Keratinocyte (primary cell): ENCODE results near the gene R3HDM1. TPM values are rescaled to one million over a fixed set of nuclear protein-coding genes. Genes with fewer than 3 reads are reported as not detected.

Experiments used
- DNase-seq: peaks from one replicate; pipeline ENCODE4 v3.0.0-alpha.2; 2011; ENCODE audit warnings: low read depth, missing footprints, low spot score
- FAIRE-seq: peaks from 2 replicates; lab custom pipeline; 2011; peaks lifted over from hg19 to GRCh38; lab: Jason Lieb, UNC
- H2AFZ ChIP-seq: 2 replicates; pipeline ENCODE4 v1.6.0; 2012; ENCODE audit warnings: low read length, control low read depth, inconsistent platforms; ENCODE audit not compliant: control insufficient read depth
- H3K27ac ChIP-seq: 2 replicates; pipeline ENCODE4 v1.5.1; 2011; ENCODE audit warnings: low read length; ENCODE audit not compliant: control insufficient read depth, insufficient read depth
- H3K27me3 ChIP-seq: 3 replicates; pipeline ENCODE4 v1.6.0; 2011; ENCODE audit warnings: low read length; ENCODE audit not compliant: control insufficient read depth, insufficient read depth; ENCODE audit errors: extremely low read depth
- H3K36me3 ChIP-seq, 2 experiments: 2 replicates in 1 of 2; 3 replicates in 1 of 2; pipeline ENCODE4 v1.5.1; 2011; ENCODE audit warnings: low read length in 2 of 2, mild to moderate bottlenecking in 1 of 2; ENCODE audit not compliant: control insufficient read depth in 2 of 2, insufficient read depth in 2 of 2; ENCODE audit errors: extremely low read depth in 1 of 2
- H3K4me1 ChIP-seq: 3 replicates; pipeline ENCODE4 v1.5.1; 2011; ENCODE audit warnings: low read length; ENCODE audit not compliant: control insufficient read depth, insufficient read depth; ENCODE audit errors: extremely low read depth
- H3K4me2 ChIP-seq: 3 replicates; pipeline ENCODE4 v1.6.0; 2011; ENCODE audit warnings: low read depth, low read length; ENCODE audit not compliant: control insufficient read depth, insufficient read depth; ENCODE audit errors: extremely low read depth
- H3K4me3 ChIP-seq, 3 experiments: fragments of 200-600 bp in 1 of 3; sonication (generic) in 1 of 3; 2 replicates in 2 of 3; 3 replicates in 1 of 3; pipeline ENCODE4 v1.5.1; 2011 to 2016; ENCODE audit warnings: low read length in 3 of 3, mild to moderate bottlenecking in 3 of 3, control low read depth in 2 of 3, inconsistent platforms in 1 of 3, low read depth in 1 of 3, mixed read lengths in 1 of 3, mixed run types in 1 of 3, moderate library complexity in 1 of 3; ENCODE audit not compliant: control insufficient read depth in 2 of 3, insufficient read depth in 2 of 3; ENCODE audit errors: extremely low read depth in 1 of 3
- H3K79me2 ChIP-seq: 2 replicates; pipeline ENCODE4 v1.6.0; 2012; ENCODE audit warnings: low read length; ENCODE audit not compliant: control insufficient read depth, insufficient read depth
- H3K9ac ChIP-seq: 3 replicates; pipeline ENCODE4 v1.6.0; 2011; ENCODE audit warnings: low read length; ENCODE audit not compliant: control insufficient read depth, insufficient read depth; ENCODE audit errors: extremely low read depth
- H3K9me1 ChIP-seq: 3 replicates; pipeline ENCODE4 v1.6.0; 2011; ENCODE audit warnings: low read length; ENCODE audit not compliant: control insufficient read depth, insufficient read depth; ENCODE audit errors: extremely low read depth
- H3K9me3 ChIP-seq: 2 replicates; pipeline ENCODE4 v1.5.1; 2012; ENCODE audit warnings: low read depth, low read length; ENCODE audit not compliant: control insufficient read depth
- H4K20me1 ChIP-seq: 3 replicates; pipeline ENCODE4 v1.6.0; 2011; ENCODE audit warnings: low read length; ENCODE audit not compliant: control insufficient read depth, insufficient read depth; ENCODE audit errors: extremely low read depth
- EZH2 ChIP-seq: IDR thresholded peaks from one replicate; pipeline ENCODE4 v1.6.1; 2012; ENCODE audit warnings: inconsistent platforms, mild to moderate bottlenecking, low read length, moderate library complexity
- dilution Hi-C: fragments of 300-500 bp; cut with MboI; formaldehyde crosslinking; loops from one replicate; pipeline ENCODE4 v1.7.0; 2020; ENCODE audit warnings: low sequenced_read_pairs; ENCODE audit not compliant: extremely low pct_ligation_motif_present
- polyA plus RNA-seq, 5 experiments: library from polyadenylated mRNA; depleted of rRNA in 3 of 5; stranded (reverse) in 3 of 5; stranded (forward) in 1 of 5; unstranded in 1 of 5; fragments of >200 nt; gene quantifications; 1 replicate in 1 of 5; 2 replicates in 3 of 5; 3 replicates in 1 of 5; pipeline versions ENCODE4 v1.2.1 to v1.2.3, GENCODE V29; 2011 to 2012; ENCODE audit warnings: missing spikeins in 2 of 5, low read depth in 1 of 5, low replicate concordance in 1 of 5
- small RNA-seq, 3 experiments: library from RNA; depleted of rRNA; stranded (forward); fragments of <200 nt; gene quantifications; one replicate each; pipeline ENCODE3, GENCODE V24; 2012; ENCODE audit warnings: low read depth in 3 of 3, low replicate concordance in 1 of 3; ENCODE audit not compliant: insufficient read length in 3 of 3
- TF ChIP-seq, protein P1 (sequence below), 3 experiments: IDR thresholded peaks in 1 of 3; conservative IDR thresholded peaks in 1 of 3; optimal IDR thresholded peaks in 1 of 3; 2 replicates in 2 of 3; 3 replicates in 1 of 3; pipeline versions ENCODE3 to v1.5.1; 2011; ENCODE audit warnings: low read length in 3 of 3, mild to moderate bottlenecking in 3 of 3, moderate library complexity in 2 of 3, control low read depth in 1 of 3, inconsistent platforms in 1 of 3; ENCODE audit not compliant: insufficient read depth in 2 of 3; ENCODE audit errors: extremely low read depth in 1 of 3

The R3HDM1 gene
- polyA plus RNA-seq, 1 donor (not counting 4 experiments of a cell fraction or from before 2014, with no cell fraction given), result 41.0 TPM

DNA sequence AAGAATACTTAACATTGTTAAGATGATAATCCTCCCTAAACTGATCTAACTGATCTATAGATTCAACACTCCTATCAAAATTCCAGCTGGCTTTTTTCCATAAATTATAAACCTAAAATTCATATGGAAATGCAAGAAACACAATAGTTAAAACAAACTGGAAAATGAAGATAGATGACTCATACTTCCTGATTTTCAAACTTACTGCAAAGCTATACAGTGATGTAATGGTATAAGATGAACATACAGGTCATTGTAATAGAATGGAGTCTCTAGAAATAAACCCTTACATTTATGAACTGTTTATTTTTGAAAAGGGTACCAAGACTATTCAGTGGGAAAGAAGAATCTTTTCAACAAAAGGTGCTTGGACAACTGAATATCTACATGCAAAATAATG is 242.6 kb downstream of the R3HDM1 start:
- Histone ChIP-seq H3K9me1 (no peaks in the 10 kb centered on the region), H3K27me3 (no peaks in the 10 kb centered on the region), H3K4me1 (peaks cover 7% of the 10 kb centered on the region), H3K4me3 (no peak overlapping the region), H3K9ac (no peak overlapping the region), H3K4me2 (no peak overlapping the region), H2AFZ (no peak overlapping the region), H3K36me3 (peaks cover 24 to 26% of the 10 kb centered on the region in 2 experiments), H4K20me1 (no peaks in the 10 kb centered on the region), H3K9me3 (no peaks in the 10 kb centered on the region), H3K27ac (peak overlapping the region; percentile 1), H3K79me2 (no peaks in the 10 kb centered on the region)
- TF ChIP-seq, protein P1, sequence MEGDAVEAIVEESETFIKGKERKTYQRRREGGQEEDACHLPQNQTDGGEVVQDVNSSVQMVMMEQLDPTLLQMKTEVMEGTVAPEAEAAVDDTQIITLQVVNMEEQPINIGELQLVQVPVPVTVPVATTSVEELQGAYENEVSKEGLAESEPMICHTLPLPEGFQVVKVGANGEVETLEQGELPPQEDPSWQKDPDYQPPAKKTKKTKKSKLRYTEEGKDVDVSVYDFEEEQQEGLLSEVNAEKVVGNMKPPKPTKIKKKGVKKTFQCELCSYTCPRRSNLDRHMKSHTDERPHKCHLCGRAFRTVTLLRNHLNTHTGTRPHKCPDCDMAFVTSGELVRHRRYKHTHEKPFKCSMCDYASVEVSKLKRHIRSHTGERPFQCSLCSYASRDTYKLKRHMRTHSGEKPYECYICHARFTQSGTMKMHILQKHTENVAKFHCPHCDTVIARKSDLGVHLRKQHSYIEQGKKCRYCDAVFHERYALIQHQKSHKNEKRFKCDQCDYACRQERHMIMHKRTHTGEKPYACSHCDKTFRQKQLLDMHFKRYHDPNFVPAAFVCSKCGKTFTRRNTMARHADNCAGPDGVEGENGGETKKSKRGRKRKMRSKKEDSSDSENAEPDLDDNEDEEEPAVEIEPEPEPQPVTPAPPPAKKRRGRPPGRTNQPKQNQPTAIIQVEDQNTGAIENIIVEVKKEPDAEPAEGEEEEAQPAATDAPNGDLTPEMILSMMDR (optimal IDR thresholded peaks at IDR 0.05 in 1 of 3, IDR thresholded peaks at IDR 0.05 in 1 of 3, conservative IDR thresholded peaks at IDR 0.05 in 1 of 3; ENCODE audit: extremely low read depth in 1 of 3, insufficient read depth in 2 of 3, low read length in 3 of 3), result no peak
- no peak for TF ChIP-seq EZH2
- no peak for DNase-seq
- dilution Hi-C loops, result no loop called here
- no peak for FAIRE-seq

Small RNA genes lying within 50 kb of the gene (small RNA-seq; reads per million reads assigned to genes)
- gene MIR128-1 (6.6 to 162 (median 91.9) reads per million in 3 experiments), gene RNU6-512P (0 reads per million in 3 experiments)

Other genes with a start within 250 kb of the R3HDM1 start
- gene ZRANB3, start 266 bp upstream of the R3HDM1 start, polyA plus RNA-seq, result 5.5 to 10.6 TPM (median 6.3 TPM) in 3 replicates
- gene UBXN4, start 210.4 kb downstream of the R3HDM1 start, polyA plus RNA-seq, result 51.8 to 92.2 TPM (median 70.9 TPM) in 3 replicates